HFFc6 (cell line): ENCODE data around the gene ERFE. TPM values are rescaled to one million over a fixed set of nuclear protein-coding genes. Genes with fewer than 3 reads are reported as not detected.

ENCODE experiments used
- DNase-seq: peaks from one replicate; pipeline ENCODE4 v3.0.0-alpha.2; 2018
- H3K27ac Mint-ChIP-seq: 2 replicates; pipeline ENCODE4 v1.8.0; 2020; ENCODE audit warnings: mild to moderate bottlenecking, mixed read lengths
- H3K27me3 Mint-ChIP-seq: 2 replicates; pipeline ENCODE4 v1.8.0; 2021; ENCODE audit warnings: mild to moderate bottlenecking, moderate library complexity, mixed read lengths; ENCODE audit not compliant: insufficient read depth
- H3K36me3 Mint-ChIP-seq: 2 replicates; pipeline ENCODE4 v1.8.0; 2021; ENCODE audit warnings: low read depth, mixed read lengths
- H3K4me1 Mint-ChIP-seq: 2 replicates; pipeline ENCODE4 v1.8.0; 2020; ENCODE audit warnings: low read depth, mixed read lengths
- H3K4me3 Mint-ChIP-seq: 2 replicates; pipeline ENCODE4 v1.8.0; 2020; ENCODE audit warnings: mild to moderate bottlenecking, moderate library complexity, mixed read lengths
- H3K9me3 Mint-ChIP-seq: 2 replicates; pipeline ENCODE4 v1.8.0; 2020; ENCODE audit warnings: mild to moderate bottlenecking, mixed read lengths
- total RNA-seq, 6 experiments: library from RNA; stranded (reverse); fragmentation: NEBNext Ultra II Directional; extraction: Animal tissue kit (Norgen Biotek cat#: 25700); gene quantifications; 2 replicates in 1 of 6; 3 replicates in 5 of 6; pipeline ENCODE4 v1.2.3, GENCODE V29; 2021
- TF ChIP-seq, protein P1 (sequence below): fragments of 200-600 bp; sonication (generic); IDR thresholded peaks from 2 replicates; pipeline ENCODE4 v1.5.0; 2021; ENCODE audit warnings: antibody characterized with exemption, mild to moderate bottlenecking

Gene ERFE
- total RNA-seq, 6 experiments from 2014 or later = 0.19 to 0.46 (median 0.41) TPM; not detected in 1

DNA sequence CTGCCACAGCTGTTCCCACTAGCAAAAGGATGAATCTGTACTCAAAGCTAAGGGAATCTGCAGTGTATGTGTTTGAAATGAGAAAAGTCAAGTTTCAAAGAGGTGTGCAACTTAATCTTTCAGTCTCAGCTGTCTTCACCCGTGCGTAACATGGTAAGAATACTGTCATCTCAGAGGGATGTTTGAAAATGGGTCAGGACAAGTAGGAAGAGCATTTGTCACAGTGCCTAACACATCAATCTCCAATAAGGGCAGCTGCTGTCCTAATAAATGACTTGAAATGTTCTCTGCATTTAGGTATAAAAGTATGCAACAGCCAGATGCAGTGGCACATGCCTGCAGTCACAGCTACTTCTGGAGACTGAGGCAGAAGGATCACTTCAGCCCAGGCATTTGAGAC lies 31.7 kb downstream of the ERFE start:
- Mint-ChIP-seq H3K36me3 (peaks cover 33% of the 10 kb centered on the region), H3K9me3 (no peaks in the 10 kb centered on the region), H3K4me1 (no peaks in the 10 kb centered on the region), H3K27me3 (no peaks in the 10 kb centered on the region), H3K4me3 (no peak overlapping the region), H3K27ac (no peak overlapping the region)
- no peak for DNase-seq
- TF ChIP-seq, protein P1, sequence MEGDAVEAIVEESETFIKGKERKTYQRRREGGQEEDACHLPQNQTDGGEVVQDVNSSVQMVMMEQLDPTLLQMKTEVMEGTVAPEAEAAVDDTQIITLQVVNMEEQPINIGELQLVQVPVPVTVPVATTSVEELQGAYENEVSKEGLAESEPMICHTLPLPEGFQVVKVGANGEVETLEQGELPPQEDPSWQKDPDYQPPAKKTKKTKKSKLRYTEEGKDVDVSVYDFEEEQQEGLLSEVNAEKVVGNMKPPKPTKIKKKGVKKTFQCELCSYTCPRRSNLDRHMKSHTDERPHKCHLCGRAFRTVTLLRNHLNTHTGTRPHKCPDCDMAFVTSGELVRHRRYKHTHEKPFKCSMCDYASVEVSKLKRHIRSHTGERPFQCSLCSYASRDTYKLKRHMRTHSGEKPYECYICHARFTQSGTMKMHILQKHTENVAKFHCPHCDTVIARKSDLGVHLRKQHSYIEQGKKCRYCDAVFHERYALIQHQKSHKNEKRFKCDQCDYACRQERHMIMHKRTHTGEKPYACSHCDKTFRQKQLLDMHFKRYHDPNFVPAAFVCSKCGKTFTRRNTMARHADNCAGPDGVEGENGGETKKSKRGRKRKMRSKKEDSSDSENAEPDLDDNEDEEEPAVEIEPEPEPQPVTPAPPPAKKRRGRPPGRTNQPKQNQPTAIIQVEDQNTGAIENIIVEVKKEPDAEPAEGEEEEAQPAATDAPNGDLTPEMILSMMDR = no peak

DNA sequence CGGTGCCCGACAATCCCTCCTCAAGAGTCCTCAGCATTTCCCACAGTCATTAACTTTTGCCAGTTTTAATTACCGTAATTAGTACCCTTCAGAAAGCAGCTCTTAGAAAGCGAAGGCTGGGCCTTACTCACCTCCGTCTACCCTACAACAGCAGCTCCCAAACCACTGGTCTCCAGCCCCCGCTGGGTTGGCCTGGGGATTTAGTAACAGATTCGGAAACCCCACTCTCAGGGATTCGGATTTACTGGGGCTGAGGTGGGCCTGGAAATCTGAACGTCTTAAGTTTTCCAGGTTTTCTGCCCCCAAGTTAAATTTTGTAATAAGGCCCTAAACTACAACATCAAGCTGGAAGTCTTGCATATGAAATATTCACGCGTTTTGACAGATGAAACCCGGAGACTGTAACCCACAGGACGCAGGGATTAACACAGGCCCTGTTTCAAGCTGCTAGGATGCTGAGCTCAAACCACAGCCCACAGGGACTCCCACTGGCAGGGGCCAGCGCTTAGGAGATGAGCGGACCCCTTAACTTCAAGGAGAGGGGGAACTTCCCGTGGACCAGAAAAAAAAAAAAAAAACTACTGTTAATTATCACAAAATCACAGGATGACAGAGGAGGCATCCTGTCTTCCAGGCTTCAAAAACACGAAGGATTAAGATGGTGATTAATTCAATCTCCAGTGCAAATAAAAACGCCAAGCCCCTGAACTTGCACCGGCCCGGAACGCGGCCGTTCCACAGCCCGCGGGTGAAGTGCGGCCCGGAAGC lies 43.7 kb downstream of the ERFE start:
- peak overlapping the region; percentile 94 for H3K4me3 Mint-ChIP-seq
- H3K27me3 Mint-ChIP-seq = no peaks in the 10 kb centered on the region
- peak overlapping the region; percentile 82 for H3K27ac Mint-ChIP-seq
- TF ChIP-seq, protein P1 = no peak
- peaks cover 19% of the 10 kb centered on the region for H3K36me3 Mint-ChIP-seq
- peaks cover 31% of the 10 kb centered on the region for H3K4me1 Mint-ChIP-seq
- DNase-seq = no peak
- H3K9me3 Mint-ChIP-seq = no peaks in the 10 kb centered on the region; the same call in 1 of the 2 replicates

DNA sequence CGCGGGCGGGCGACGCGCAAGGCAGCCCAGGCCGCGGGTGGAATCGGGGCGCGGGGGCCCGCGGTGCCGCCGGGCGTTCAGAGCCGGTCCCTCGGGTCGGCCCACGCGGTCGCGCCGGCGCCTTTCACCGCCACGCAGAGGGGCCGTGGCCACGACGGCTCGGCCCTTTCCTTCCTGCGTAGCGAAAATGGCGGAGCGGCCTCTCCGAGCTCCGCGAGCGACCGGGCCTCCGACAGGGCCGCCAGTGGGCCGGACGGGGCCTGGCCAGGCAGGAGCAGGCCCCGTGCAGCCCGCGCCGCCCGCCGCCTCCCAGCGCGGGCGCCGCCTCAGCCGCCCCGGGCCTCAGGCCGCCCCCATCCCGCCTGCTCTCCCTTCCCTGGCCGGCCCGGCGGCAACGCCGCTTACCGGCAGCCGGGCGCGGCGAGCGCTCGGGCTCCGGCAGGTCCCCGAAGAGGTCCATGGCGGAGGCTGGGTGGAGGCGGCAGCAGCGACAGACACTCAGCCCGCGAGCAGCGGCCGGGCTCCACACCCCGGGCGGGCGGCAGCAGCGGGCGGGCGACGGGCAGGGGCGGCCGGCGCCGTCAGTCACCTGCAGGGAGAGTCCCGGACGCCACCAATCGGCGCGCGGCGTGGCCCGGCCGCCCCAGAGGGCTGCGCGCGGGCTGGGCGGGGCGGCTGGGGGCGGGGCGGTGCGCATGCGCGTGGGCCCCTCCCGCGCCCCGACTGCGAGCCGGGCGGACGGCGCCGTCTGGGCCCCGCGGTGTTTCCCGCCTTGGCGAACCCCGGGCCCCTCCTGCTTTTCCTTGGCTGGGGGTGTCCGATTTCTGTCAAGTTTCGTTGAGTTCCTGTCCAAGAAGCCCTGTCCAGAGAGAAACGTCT lies 44.6 kb downstream of the ERFE start, which contains the start of gene ILKAP:
Gene ILKAP (minus strand): TSS at position 602 of the 879 bp plus-strand sequence. CDS start 142 bp downstream, at position 460.
- Mint-ChIP-seq H3K4me3 (peak within 1 kb of the TSS; percentile 94), H3K36me3 (peaks cover 19% of the 10 kb centered on the region), H3K9me3 (no peaks in the 10 kb centered on the region; the same call in 1 of the 2 replicates), H3K27ac (peak within 1 kb of the TSS; percentile 82), H3K27me3 (no peaks in the 10 kb centered on the region), H3K4me1 (peaks cover 27% of the 10 kb centered on the region)
- peak; percentile 66 for DNase-seq
- TF ChIP-seq, protein P1 = no peak

DNA sequence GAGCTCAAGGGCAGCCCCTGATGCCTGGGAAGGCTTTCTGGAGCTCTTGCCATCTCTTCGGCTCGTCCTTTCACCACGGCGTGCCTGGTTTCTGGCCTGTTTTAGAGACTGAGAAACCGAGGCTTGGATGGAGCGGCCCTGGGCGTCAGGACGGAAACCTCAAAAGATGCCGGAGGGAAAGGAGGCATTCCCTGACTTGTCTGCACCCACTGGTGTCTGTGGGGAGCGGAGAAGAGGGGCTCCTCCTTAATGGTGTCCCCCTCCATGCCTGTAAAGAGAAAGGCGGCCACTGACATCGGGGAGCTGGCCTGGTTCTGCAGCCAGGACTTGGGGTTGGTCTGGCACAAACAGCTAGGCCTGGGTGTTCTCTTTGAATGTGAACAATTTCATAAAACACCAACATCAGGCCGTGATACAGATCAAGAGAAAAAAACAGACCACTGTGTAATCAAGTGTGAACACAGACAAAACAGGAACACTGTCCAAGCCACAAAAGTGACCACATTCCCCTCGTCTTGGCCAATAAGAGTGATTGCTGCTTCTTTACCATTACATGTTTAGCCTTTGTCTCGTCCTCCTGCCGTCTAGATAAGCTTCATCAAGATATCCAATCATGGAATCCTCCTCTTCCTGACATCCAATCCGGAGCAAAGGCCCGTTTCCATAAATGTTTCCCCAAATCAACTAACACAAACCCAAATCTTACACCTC lies 45.4 kb downstream of the ERFE start:
- Mint-ChIP-seq H3K36me3 (peaks cover 19% of the 10 kb centered on the region), H3K4me3 (peak overlapping the region; percentile 71), H3K27ac (peak overlapping the region; percentile 64; the same call in 1 of the 2 replicates), H3K9me3 (no peaks in the 10 kb centered on the region; the same call in 1 of the 2 replicates), H3K27me3 (no peaks in the 10 kb centered on the region), H3K4me1 (peaks cover 27% of the 10 kb centered on the region)
- no peak for DNase-seq
- TF ChIP-seq, protein P1 = no peak

DNA sequence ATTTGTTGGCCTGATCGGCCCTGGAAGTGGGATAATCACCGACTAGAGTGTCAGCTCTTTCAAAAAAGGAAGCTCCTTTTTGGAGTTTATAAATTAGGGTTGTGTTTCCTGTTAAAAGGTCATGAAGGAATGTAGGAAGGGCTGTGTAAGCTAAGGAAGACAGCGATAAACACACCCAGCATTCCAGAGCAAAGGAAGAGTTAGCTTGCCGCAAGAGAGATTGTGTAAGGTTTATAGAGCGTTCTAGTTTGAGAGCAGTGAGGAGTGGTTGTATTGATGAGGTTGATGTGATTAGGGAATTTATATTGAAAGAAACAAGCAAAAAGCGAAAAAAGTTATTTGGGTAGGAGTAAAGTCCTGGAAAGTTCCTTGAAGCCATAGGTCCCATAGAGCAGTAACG lies 48.2 kb downstream of the ERFE start:
- Mint-ChIP-seq H3K36me3 (peaks cover 14% of the 10 kb centered on the region), H3K4me3 (no peak overlapping the region), H3K9me3 (no peaks in the 10 kb centered on the region; the same call in 1 of the 2 replicates), H3K4me1 (peaks cover 5% of the 10 kb centered on the region), H3K27ac (no peak overlapping the region), H3K27me3 (peaks cover 7% of the 10 kb centered on the region; the same call in 1 of the 2 replicates)
- TF ChIP-seq, protein P1 = no peak
- DNase-seq = no peak
